GM18511 (cell line): ENCODE measurements around the gene SIRPA.
A peak's percentile ranks its signal among the peaks of the same experiment; 100 is the strongest.

ENCODE experiments used
- ATAC-seq: cut with Tn5 transposase; IDR thresholded peaks from one replicate; pipeline ENCODE4 v1.9.1; 2021; ENCODE audit warnings: mild to moderate bottlenecking, moderate library complexity; ENCODE audit not compliant: unreplicated experiment

SIRPA gene

DNA sequence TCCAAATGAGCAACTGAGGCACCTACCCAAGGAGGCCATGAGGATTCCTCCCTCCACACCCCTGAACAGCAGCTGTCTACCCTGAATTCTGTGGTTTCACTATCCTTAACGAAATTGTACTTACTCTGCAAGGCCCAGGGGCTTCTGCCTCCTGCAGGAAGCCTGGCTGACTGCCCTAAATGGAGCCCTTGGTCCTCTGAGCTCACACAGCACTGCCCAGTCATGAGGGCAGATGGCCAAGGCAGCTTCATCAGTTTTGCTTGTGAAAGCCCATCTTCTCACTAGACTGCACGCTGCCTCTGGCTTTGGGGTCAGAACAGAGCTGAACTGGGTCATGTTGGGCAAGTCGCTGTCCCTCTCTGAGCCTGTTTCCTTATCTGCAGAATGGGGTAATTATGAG, 26.4 kb upstream of the SIRPA start:
- no peak for ATAC-seq

DNA sequence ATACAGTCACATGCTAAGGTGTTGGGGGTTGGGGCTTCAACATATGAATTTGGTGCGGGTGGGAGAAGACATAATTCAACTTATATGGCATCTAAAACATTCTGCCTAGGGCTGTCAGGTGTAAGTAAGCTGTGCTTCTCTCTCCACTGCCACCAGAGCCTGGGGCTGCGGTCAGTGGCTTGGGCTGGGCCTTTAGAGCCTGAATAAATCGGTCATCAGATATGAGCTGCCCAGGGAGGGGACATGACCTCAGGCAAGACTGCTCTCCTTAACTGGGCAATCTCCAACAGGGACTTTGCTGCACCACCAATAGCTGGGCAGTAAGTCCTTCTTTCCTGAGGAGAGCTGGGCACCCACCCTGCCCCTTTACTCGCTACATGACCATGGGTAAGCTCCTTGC, 24.9 kb upstream of the SIRPA start:
- no peak for ATAC-seq

DNA sequence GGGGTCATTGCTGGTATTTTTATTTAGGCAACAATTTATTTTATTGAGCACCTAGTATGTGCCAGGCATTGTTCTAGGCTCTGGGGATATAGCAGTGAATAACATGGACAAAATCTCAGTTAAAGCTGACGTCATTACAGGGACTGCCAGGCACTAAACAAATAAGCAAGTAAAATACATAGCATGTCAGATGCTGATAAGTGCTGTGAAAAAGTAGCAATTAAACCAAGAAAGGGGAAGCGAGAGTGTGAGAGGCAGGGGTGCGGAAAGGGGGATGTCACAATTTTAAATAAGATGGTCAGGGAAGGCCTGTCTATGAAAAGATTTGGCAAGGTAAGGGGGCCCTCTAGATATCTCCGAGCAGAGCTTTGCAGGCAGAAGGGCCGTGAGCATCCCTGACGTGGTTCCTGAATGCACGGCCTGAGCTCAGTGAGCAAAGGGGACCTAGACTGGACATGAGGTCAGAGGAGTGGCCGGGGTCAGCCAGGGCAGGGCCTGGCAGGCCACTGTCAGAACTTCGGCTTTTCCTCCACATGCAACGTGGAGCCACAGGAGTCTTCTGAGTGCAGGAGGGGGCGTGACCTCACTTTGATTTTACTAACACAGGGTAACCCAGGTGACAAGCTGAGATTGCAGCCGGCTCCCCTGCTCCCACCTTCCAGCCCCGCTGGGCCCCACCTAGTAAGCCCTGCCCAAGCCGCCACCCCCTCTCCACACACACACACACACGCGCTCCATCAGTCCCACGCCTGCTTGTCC, 24.2 kb upstream of the SIRPA start:
- ATAC-seq, result peak; percentile 74

DNA sequence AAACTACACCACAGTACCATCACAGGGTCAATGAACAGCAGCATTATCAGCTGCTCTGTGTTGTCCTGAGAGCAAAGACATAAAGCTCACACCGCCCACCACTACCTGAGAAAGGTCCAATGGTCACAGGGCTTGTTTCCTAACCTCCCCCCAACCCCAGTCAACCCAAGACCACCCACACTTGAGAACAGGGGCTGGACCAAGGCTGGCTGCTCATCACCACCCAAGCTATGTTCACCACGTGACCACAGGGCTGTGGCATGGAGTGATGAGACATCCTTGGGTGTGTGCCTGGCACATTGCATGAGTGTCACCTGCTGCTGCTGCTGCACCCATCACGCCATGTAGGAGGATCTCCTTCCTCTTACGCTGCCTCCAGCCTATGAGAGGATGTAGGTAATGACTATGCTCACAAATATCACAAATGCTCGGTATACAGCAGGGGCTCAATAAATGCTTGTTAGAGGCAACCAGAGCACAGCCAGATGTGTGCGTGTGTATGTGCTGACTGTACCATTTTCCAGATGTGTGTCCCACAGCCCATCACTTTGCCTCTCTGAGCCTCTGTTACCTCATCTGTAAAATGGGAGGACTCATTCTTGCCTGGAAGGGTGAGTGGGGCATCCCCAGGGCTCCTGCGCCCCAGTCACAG, 23.3 kb upstream of the SIRPA start:
- ATAC-seq, result peak; percentile 74

DNA sequence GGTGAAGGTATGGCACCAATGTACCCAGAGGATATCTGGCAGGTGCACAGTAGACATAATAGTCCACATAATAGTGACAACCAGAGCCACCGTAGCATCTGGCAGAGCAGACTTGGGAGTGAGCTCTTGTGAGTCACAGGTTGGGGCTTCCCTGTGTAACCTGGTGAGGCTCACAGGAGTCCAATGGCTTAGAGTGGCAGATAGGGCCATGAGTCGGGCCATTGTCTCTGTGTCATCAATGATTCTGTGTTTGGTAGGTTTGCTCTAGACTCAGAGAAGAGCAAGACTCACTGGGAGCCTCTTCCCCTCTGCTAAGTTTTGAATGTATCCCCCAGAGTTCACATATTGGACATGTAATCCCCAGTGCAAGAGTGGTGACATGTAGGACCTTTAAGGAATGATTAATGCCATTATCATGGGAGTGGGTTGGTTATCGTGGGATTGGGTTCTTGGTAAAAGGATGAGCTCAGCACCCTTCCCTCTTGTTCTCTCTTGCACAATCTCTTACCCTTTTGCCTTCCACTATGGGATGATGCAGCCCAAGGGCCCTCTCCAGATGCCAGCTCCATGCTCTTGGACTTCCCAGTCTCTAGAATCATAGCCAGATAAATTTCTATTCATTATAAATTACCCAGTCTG, 22.6 kb upstream of the SIRPA start:
- no peak for ATAC-seq

DNA sequence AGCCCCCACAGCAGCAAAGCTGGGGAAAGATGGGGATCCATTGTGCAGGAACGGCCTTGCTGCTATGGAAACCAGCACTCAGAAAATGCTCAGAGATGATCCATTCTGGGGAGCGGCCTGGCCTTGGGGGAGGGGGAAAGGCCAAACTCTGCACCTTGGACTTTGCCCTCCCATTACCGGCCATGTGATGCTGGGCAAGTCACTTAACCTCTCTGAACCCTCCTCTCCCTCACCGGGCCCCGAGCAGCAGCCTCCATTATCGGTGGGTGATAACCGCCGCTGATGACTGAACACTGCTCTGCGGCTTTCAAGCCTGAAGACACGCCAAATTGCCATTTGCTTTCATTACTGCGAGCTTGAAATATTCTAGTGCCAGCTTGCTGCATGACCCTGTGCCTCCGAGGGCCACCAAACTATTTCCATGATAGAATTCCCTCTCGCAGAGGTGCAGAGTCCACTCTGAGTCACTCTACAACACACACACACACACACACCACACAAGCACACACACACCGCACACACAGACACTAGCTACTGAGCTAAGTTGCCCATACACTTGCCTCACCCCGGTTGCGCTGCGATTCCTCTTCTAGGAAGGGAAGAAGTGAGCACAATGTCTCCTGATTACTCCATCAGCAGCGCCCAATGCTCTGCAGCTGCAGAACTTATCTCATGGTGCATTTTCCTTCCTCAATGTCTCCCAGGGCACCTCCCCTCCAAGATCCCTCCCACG, 20.6 kb upstream of the SIRPA start:
- no peak for ATAC-seq

DNA sequence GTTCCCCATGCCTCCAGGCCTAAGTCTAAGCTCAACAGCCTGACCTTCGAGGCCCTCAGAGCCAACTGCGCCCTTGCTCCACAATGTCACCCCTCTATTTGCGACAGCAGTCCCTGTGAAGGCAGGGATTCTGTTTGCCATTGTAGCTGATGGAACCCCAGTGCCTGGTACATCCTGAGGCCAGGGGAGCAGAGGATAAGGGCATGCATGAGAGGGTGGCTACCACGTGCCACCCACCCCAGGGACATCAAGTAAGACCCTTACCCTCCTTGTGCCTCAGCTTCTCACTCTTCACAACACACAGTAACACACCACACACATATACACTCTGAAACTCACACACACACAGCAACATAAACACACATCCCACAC, 20.0 kb upstream of the SIRPA start:
- no peak for ATAC-seq

DNA sequence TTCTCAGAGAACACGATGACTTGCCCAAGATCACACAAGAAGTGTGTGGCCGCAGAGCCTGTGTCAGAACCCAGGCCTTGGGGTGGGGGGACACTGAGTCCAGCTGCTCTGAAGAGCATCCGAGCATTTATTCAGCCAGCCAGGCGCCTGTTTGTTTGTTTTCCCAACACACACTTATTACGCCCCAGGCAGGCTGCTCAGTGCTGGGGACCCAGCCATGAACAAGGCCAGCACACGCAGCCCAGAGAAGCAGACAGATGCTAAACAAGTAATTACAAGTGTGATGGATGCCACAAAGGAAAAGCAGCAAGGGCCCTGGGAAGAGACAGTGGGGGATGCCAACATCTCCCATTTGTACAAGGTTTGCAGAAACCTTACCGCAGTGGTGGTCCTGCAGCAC, 19.4 kb upstream of the SIRPA start:
- ATAC-seq, result no peak

DNA sequence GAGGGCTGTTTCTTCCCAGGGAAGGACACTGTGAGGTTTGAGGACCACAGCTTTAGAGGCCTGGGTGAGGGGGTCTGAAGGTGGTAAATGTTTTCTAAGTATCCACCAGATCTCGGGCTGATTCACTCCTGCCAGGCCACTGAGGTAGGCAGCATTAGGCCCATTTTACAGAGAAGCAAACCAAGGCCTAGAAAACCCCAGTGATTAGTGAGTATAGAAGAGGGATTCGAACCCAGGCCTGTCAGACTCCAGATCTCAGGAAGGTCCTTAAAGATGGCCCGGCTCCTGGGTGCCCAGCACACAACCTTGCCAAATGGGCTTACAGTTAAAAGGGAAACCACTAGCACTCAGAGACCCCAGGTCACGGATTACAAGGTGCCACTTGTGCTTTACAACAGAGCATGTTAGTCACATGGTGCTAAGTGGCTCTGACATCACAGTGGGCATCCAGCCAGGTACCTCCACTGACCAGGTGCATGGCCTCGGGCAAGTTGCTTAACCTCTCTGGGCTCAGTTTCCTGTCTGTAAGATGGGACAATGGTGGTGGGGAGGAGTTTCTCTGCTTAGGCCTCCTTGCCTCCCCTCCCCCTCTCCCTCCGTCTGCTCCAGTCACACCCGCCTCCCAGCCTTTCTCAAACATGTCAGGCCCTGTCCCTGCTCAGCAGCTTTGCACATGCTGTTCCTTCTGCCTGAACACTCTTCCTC, 18.8 kb upstream of the SIRPA start:
- ATAC-seq, result no peak

DNA sequence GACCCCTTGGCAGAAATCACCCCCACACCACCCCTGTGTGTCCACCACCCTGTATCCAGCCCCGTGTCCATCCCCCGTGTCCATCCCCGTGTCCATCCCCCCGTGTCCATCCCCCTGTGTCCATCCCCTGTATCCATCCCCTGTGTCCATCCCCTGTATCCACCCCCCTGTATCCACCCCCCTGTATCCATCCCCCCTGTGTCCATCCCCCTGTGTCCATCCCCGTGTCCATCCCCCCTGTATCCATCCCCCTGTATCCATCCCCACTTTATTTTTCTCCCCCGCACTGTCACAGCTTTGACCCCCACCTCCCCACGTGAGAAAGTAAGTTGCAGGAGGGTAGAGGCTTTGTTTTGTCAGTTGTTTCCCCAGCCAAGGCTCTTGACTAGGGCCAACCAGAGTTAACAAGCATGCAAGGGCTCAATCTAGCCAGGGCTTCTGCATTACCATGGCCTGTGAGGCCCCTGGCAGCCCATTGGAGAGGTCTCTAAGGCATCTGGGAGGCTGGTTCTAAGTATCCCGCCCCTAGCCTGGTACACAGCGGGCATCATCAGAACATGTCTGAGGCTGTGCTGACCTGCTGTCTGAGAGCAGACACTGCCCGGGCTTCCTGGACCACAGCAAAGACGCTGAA, 18.1 kb upstream of the SIRPA start:
- ATAC-seq, result no peak

DNA sequence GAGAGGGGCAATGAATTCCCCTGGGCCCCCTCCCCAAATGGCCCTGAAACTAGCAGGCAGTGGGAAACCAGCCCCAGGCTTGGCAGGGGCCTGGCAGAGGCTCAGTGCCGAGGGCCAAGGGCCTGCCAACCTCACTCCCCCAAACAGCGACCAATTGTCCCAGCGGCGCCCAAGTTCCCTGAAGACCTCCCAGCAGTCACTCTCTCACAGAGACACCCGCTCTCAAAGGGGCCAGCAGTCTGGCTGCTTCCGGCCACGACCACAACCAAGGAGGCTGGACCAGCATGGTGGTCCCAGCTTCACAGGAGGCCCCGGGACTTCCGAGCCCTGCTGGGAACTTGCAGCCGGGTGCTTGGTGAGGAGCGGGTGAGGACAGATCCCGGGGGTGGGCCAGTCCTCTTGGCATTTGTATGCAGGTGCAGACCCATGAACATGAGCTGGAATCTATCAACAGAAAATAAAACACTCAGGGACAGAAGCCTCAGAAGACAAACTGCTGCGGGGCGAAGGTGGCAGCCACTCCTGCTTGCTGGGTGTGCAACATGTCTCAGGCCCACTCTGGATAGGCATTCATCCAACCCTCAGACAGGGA, 17.5 kb upstream of the SIRPA start:
- ATAC-seq, result no peak

DNA sequence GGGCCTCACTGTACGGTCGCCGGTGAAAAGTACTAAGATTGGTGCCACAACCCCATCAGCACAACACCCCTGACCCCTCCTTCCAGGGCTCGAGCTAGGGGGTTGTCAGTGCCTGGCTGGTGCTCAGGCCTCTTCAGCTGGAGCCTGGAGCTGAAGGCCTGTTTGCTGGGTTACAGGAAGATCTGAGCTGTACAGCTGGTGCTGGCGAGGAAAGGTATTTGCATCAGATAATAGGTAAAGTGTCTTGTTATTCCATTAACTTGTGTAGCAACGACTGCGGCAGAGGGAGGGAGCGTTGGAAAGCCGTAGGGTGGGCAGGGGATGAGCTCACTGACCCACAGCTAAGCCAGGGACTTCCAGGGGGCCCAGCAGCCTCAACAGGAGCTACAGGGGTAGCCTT, 15.8 kb upstream of the SIRPA start:
- ATAC-seq, result no peak

DNA sequence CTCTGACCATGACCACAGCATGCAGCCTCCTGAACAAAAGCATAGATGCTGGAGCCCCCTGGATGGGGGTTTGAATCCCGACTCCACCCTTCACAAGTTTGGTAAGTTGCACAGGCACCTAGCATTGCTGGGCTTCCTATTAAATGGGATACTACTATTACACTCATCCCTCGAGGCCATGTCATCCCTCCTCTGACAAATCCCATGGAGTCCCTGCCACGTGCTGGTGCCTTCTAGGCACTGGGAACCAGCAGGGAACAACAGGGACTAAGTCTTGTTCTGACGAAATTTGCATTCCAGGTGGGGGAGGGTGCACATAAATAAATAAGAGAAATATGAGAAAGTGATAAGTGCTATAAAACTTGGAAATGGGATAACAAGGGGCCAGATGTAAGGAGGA, 15.3 kb upstream of the SIRPA start:
- no peak for ATAC-seq

DNA sequence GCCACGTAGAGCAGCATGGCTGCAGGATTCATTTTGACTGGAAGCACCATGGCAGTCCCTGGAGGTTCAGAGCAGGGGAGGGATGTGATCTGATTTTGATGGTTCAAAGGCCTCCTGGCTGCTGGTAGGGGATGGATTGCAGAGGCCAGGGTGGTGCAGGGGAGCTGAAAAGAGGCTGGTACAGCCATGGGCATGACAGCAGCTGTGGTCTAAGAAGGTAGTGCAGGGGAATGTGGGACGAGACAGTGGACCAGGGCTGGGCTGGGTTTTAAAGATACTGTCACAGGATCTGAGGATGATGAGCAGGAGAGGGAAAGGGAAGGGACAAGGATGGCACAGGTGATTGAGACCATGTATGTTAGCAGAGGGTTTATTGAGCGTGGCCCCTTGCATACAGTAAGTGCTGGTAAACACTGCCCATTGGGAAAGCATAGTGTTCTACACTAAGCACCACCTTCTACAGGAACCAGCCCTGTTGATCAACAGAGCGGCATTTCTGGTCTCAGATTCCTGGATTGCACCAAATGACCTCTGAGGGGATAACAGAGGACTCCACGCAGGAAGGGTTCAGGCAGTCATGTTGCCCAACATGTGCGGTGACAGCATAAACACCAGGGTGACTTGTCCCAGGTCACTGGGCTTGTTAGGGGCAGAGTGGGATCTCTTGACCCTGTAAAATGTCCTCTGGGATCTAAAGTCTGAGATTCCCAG, 14.5 kb upstream of the SIRPA start:
- no peak for ATAC-seq

DNA sequence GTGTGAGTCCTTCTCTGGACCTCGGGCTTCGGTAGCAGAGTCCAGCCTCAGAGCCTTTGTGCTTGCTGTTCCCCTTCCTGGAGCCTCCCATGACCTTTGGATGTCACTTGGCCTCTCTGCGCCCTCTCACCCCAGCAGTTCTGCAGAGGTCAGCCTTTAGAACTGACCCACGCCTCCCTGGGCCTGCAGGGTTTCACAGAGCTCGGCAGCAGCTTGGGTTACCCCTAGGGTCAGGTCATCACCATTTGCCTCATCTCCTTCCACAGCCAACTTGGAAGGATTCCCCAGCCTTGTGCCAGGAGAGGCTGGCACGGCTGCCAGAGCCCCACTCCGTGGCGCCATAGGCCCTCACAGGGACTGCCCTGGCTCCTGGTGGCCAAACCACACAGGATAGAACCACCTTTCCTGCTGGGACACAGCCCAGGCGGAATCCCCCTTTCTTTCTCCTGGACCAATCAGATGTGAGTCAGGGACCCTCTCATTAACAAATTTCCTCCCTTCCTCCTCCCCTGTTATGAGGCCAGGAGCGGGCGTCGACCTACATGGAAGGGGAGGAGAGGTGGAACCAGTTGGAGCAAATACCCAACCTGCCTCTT, 13.9 kb upstream of the SIRPA start:
- ATAC-seq, result no peak

DNA sequence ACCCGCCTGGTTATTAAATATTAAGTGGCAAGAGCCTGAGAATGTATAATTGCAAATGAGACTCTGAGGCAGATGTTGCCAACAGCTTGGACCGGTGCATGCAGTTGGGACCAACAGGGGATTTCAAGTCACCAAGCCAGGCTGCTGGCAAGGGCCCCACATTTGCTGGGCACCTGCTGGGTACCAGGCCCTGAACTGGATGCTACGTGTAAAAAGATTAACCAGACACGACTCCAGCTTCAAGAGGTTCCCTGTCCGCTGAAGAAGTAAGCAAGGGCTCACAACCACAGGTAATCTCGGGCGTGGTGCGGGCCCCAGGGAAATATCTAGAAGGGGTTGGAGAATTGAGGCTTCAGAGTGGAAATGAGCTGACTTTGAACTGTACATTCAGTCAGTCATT, 13.2 kb upstream of the SIRPA start:
- ATAC-seq, result no peak

DNA sequence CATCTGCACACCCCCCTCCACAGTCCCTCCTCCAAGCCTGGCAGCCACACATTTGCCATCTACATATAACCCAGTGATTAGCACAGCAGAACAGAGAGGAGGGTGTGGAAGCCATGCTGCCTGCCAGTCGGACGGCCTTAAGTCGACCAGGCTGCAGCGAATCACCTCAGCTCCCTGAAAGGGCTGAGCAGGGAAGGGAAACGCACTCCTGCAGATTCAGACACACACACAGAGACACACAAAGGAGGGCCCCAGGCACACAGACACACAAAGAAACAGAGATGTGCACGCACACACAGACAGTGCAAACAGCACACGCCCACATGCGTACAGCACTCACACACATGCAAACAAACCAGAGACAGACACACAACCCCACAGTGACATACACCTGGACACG, 11.2 kb upstream of the SIRPA start:
- ATAC-seq, result no peak

DNA sequence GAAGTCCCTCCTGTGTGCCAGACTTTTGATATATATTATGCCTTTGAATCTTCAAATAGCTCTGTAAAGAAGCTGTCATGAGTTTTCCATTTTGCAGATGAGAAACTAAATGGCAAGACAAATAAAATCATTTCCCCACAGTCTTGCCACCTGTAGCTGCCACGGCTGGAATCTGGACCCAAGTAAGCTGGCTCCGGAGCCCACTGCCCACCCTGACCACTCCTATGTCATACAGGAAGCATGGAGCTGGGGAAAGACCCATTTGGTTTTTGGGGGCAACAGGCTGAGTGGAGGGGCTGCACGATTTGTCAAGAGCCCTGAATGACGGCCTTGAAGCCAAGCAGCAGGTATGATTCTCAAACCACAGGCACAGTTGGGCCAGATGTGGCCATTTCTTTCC, 10.0 kb upstream of the SIRPA start:
- no peak for ATAC-seq
